Epithelial cell of proximal tubule (primary cell): ENCODE measurements around the gene GABRA5. TPM values are rescaled to one million over a fixed set of nuclear protein-coding genes. Genes with fewer than 3 reads are reported as not detected.

Source experiments
- DNase-seq: peaks from one replicate; pipeline ENCODE4 v3.0.0-alpha.2; 2011; ENCODE audit warnings: low read depth
- H3K4me3 ChIP-seq: 2 replicates; pipeline ENCODE4 v1.5.1; 2011; ENCODE audit warnings: low read depth, mild to moderate bottlenecking, low read length
- total RNA-seq: library from RNA; depleted of rRNA; stranded (reverse); fragments of >200 nt; gene quantifications from 2 replicates; pipeline ENCODE4 v1.2.3, GENCODE V29; 2015
- TF ChIP-seq, protein P1 (sequence below): conservative IDR thresholded peaks from 2 replicates; pipeline ENCODE4 v1.5.1; 2012; ENCODE audit warnings: low read depth, mild to moderate bottlenecking, low read length

GABRA5 gene
- total RNA-seq, 1 donor from 2014 or later = 0.29 TPM

GRCh38 chr15:26868029-26868685 is 1.3 kb downstream of the GABRA5 start:
- no peak overlapping the region for H3K4me3 ChIP-seq
- no peak for DNase-seq
- TF ChIP-seq, protein P1, sequence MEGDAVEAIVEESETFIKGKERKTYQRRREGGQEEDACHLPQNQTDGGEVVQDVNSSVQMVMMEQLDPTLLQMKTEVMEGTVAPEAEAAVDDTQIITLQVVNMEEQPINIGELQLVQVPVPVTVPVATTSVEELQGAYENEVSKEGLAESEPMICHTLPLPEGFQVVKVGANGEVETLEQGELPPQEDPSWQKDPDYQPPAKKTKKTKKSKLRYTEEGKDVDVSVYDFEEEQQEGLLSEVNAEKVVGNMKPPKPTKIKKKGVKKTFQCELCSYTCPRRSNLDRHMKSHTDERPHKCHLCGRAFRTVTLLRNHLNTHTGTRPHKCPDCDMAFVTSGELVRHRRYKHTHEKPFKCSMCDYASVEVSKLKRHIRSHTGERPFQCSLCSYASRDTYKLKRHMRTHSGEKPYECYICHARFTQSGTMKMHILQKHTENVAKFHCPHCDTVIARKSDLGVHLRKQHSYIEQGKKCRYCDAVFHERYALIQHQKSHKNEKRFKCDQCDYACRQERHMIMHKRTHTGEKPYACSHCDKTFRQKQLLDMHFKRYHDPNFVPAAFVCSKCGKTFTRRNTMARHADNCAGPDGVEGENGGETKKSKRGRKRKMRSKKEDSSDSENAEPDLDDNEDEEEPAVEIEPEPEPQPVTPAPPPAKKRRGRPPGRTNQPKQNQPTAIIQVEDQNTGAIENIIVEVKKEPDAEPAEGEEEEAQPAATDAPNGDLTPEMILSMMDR = no peak

GRCh38 chr15:26869628-26870027 is 2.8 kb downstream of the GABRA5 start:
- no peak overlapping the region for H3K4me3 ChIP-seq
- TF ChIP-seq, protein P1 = no peak
- no peak for DNase-seq

GRCh38 chr15:26870346-26870745 is 3.5 kb downstream of the GABRA5 start:
- H3K4me3 ChIP-seq = no peak overlapping the region
- TF ChIP-seq, protein P1 = no peak
- DNase-seq = no peak

- DNase-seq = no peak
- no peak overlapping the region for H3K4me3 ChIP-seq
- TF ChIP-seq, protein P1 = no peak
Observed at GRCh38 chr15:26872206-26872605, 5.3 kb downstream of the GABRA5 start.

DNA sequence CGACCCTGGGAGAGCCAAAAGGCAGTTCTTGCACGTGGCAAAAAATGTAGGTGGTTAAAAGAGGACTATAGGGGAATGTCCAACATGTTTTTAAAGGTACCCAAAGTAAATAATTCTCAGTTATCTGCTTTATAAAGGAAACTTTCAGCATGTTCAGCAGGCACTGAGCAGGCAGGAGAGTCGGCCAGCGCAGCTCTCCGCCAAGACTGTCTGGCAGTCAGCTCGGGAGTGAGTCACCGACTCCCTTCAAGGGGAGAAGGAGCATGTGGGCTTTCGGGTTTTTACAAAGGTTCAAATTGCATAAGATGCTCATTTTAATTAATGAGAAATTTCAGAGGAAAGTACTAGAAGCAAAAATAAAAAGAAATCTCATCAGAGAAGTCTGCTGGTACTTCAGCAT is 7.0 kb downstream of the GABRA5 start:
- H3K4me3 ChIP-seq = no peak overlapping the region
- TF ChIP-seq, protein P1 = no peak
- no peak for DNase-seq

GRCh38 chr15:26874774-26875475 is 8.1 kb downstream of the GABRA5 start:
- no peak overlapping the region for H3K4me3 ChIP-seq
- DNase-seq = no peak
- TF ChIP-seq, protein P1 = no peak

DNA sequence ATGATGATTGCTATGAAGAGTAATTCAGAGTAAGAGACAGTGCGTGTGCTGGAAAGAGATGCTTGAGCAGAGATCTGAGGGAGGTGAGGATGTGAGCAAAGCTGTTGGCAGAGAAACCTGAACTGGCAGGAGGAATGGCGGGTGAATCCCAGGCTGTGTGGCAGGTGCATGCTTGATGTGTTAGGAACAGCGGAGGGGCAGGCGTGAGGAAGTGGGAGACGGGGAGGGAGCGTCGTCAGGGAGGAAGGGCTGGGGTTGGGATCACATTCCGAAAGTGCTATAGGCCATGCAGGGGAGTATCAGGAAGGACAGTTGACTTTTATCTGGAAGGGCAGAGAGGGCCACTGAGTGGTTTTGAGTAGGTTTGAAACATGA is 8.6 kb downstream of the GABRA5 start:
- TF ChIP-seq, protein P1 = no peak
- H3K4me3 ChIP-seq = no peak overlapping the region
- no peak for DNase-seq
